H54 (cell line): ENCODE data around the gene CCL14.
"Not testable (repeated sequence)": the region's sequence is repeated elsewhere in the genome, so short reads cannot be mapped to it uniquely, and the experiment has no call there.

Experiments
- DNase-seq: peaks from one replicate; pipeline ENCODE4 v3.0.0; 2011; ENCODE audit warnings: low spot score, mixed read lengths; ENCODE audit not compliant: insufficient read length
- FAIRE-seq: peaks from 3 replicates; lab custom pipeline; 2011; peaks lifted over from hg19 to GRCh38; lab: Jason Lieb, UNC
- POLR2A ChIP-seq: IDR thresholded peaks from 2 replicates; pipeline ENCODE4 v1.6.1; 2011; ENCODE audit warnings: low read depth, mild to moderate bottlenecking, low read length

Gene CCL14

GRCh38 chr17:35986643-35987042 lies at the start of gene CCL14:
TSS of gene CCL14 (minus strand) at chr17:35986729. CDS start at chr17:35986649, 80 bp downstream.
- no peak for FAIRE-seq

GRCh38 chr17:36036235-36036634 lies 49.7 kb upstream of the CCL14 start:
- DNase-seq = no peak
- FAIRE-seq = no peak
- no peak for TF ChIP-seq POLR2A

More at GRCh38 chr17:35986643-35987042, at the start of gene CCL14:
- no peak for TF ChIP-seq POLR2A
- DNase-seq = no peak

- no peak for DNase-seq
- no peak for TF ChIP-seq POLR2A
- no peak for FAIRE-seq
Measured at GRCh38 chr17:36034127-36034526, 47.6 kb upstream of the CCL14 start.

- no peak for FAIRE-seq
- TF ChIP-seq POLR2A = no peak
- no peak for DNase-seq
Measured at GRCh38 chr17:36030956-36031355, 44.4 kb upstream of the CCL14 start.

GRCh38 chr17:36027761-36028160 lies 41.2 kb upstream of the CCL14 start:
- FAIRE-seq (no peak), DNase-seq (no peak)
- TF ChIP-seq POLR2A = no peak

- DNase-seq (no peak), FAIRE-seq (no peak)
- TF ChIP-seq POLR2A = no peak
Measured at GRCh38 chr17:36024106-36024869, 37.8 kb upstream of the CCL14 start.

- DNase-seq = no peak
- TF ChIP-seq POLR2A = no peak
- no peak for FAIRE-seq
Measured at GRCh38 chr17:36019423-36019822, 32.9 kb upstream of the CCL14 start.

GRCh38 chr17:36017799-36018198 lies 31.3 kb upstream of the CCL14 start, which contains the start of gene CCL23:
TSS of gene CCL23 (minus strand) at chr17:36017972. CDS start at chr17:36017897, 75 bp downstream.
- DNase-seq = no peak
- no peak for TF ChIP-seq POLR2A
- no peak for FAIRE-seq

GRCh38 chr17:36016555-36016954 lies 30.0 kb upstream of the CCL14 start:
- no peak for FAIRE-seq
- DNase-seq = no peak
- TF ChIP-seq POLR2A = no peak

GRCh38 chr17:36015895-36016294 lies 29.4 kb upstream of the CCL14 start:
- not testable (repeated sequence) for FAIRE-seq

GRCh38 chr17:36014946-36015345 lies 28.4 kb upstream of the CCL14 start:
- TF ChIP-seq POLR2A = no peak
- FAIRE-seq (no peak), DNase-seq (no peak)

More at GRCh38 chr17:36015895-36016294, 29.4 kb upstream of the CCL14 start:
- DNase-seq = not testable (repeated sequence)

GRCh38 chr17:36011201-36011600 lies 24.7 kb upstream of the CCL14 start:
- no peak for FAIRE-seq
- DNase-seq = no peak
- no peak for TF ChIP-seq POLR2A

GRCh38 chr17:36008998-36009665 lies 22.6 kb upstream of the CCL14 start:
- DNase-seq (no peak), FAIRE-seq (no peak)
- TF ChIP-seq POLR2A = no peak

GRCh38 chr17:36004594-36005108 lies 18.1 kb upstream of the CCL14 start:
- no peak for TF ChIP-seq POLR2A
- no peak for FAIRE-seq
- DNase-seq = no peak
